Activated CD4-positive, alpha-beta T cell treated with anti-CD3 and anti-CD28 coated beads, Interleukin-2, Interleukin-6, amounts not matched to agents 100 ng/mL and 50 ng/mL, durations not matched to agents 16 hours and 8 hours (primary cell): Measurements from ENCODE around the gene BARX2.

Experiments used
- DNase-seq: peaks from one replicate; pipeline ENCODE4 v3.0.0-alpha.2; 2020

Gene BARX2

DNA sequence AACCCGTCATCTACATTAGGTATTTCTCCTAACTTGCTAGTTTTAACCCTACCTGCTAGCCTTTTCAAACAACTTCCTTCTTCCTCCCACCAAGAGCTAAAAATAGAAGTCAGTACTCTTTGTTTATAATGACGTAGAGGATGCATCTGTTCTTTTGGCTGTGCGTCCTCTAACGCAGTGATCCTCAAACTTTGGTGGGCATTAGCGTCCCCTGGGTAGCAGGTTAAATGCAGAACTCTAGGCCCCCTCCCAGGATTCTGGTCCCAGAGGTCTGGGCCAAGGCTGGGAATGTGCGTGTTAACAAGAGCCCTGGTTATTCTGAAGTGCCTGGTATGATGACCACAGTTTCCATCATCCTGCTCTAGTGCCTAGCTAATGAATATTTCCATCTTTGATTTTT is 67.6 kb downstream of the BARX2 start:
- DNase-seq: no peak

GRCh38 chr11:129444274-129444673 is 68.6 kb downstream of the BARX2 start:
- no peak for DNase-seq

DNA sequence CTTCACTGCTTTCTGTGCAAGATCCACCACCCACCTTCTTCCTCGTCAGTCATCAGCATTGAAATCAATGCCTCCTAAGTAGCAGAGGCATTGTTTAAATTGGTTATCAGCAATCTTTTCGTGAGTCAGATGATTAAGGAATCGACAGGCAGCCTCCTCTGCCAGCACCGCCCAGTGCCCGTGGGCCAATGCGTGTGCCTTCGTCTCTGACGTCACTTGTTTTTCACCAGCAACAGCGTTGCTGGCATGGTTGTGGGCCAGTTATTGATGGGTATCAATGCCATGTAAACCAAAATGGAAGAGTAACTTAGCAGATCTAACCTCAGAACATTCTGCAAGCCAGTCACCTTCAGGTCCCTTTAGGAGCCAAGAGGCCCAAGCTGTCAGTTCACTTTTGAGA is 69.6 kb downstream of the BARX2 start:
- no peak for DNase-seq

DNA sequence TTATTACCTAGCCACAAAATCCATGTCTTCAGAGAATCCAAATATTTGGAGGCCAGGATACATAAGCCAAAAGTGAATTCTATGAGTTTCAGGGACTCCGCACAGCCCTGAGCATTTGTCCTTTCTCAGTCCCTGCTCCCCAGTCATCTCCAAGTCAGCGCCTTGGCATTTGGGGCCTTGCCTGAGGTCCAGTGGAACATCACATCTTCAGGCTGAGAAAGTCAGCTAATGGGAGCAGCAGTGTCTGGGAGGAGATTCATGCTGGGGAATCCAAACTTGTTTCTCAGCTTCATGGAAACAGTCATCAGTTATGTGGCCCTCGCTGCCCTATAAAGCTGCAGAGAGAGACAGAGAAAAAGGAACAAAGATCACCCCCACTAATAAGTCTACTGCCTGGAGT is 70.9 kb downstream of the BARX2 start:
- DNase-seq: no peak

- peak; percentile 43 for DNase-seq
These were observed 72.1 kb downstream of the BARX2 start for GRCh38 chr11:129447654-129448239.

DNA sequence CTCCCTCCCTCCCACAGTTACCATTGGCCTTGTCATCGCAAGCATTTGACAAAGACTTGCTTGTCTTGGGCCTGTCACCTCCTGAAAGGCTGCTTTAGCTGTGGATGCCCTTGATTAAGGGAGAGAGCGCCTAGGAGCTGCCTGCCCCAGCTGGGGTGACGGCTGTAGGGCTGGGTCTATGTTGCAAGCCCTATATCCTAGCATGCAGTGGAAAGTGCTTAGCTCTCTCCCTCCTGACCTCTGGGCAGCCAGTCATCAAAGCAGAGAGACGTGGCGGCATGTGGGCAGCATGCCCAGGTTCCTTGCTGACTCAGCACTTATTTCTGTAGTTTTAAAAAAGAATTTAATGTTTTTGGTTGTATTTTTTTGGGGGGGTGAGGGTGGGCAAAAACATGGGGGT is 75.9 kb downstream of the BARX2 start:
- no peak for DNase-seq

- no peak for DNase-seq
These were observed 77.7 kb downstream of the BARX2 start for GRCh38 chr11:129453293-129453721.

- no peak for DNase-seq
These were observed 79.5 kb downstream of the BARX2 start for GRCh38 chr11:129455101-129455500.

- DNase-seq: no peak
These were observed 80.4 kb downstream of the BARX2 start for GRCh38 chr11:129455756-129456655.

GRCh38 chr11:129457321-129457720 is 81.7 kb downstream of the BARX2 start:
- DNase-seq: no peak

GRCh38 chr11:129458278-129458677 is 82.6 kb downstream of the BARX2 start:
- no peak for DNase-seq

- DNase-seq: no peak
These were observed 83.3 kb downstream of the BARX2 start for GRCh38 chr11:129458756-129459535.

- no peak for DNase-seq
These were observed 85.1 kb downstream of the BARX2 start for GRCh38 chr11:129460714-129461113.

- DNase-seq: no peak
These were observed 108.4 kb downstream of the BARX2 start for GRCh38 chr11:129484068-129484467.

DNA sequence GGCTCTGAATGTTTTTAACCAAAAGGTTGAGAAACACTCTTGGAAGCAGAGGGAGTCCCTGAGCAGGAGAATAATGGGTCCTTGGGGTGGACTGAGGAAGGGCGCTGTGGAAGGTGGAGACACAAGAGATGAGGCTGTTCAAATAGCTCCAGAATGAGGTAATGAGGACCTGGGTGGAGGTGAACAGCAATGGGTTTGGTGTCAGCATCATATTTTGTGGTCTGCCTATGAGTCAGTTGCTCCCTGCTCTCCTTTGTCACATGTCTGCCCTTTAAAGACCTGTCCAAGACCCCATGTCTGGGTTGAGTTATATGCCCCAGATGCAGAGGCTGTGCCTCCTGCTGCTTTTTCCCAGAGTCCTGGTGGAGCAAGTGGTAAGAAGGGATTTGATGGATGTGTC is 113.6 kb downstream of the BARX2 start:
- DNase-seq: no peak

DNA sequence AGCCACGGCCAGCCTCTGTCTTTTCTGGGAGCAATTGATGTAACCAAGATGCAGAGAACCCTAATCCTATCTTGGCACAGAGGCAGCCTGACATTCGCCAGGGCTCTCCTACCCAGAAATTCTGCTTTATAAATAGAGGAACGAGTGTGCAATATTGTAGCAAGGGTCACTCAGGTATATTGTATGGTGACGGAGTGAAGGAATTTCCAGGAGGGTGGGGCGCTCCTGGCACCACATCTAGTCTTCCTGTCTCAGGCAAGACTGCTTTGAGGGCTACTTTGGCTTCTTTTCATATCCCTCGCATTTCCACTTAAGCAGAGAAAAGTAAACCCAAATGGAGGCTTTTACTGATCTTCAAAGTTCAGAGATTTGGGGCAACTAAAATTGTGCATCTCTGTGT is 114.4 kb downstream of the BARX2 start:
- no peak for DNase-seq

- DNase-seq: no peak
These were observed 118.1 kb downstream of the BARX2 start for GRCh38 chr11:129493746-129494145.
